Lung (tissue), 12 donors: ENCODE data around the gene PIGT. TPM values are rescaled to one million over a fixed set of nuclear protein-coding genes. Genes with fewer than 3 reads are reported as not detected.

Source experiments
- ATAC-seq: fragments of 200-7000 bp; cut with Tn5 transposase; one replicate; pipeline ENCODE4 v1.9.1; 2020; ENCODE audit warnings: moderate number of reproducible peaks; ENCODE audit not compliant: insufficient read depth, low FRiP score
- DNase-seq, 3 donors: peaks; one replicate each; pipeline ENCODE4 v3.0.0-alpha.2; 2013 to 2017
- H3K27ac ChIP-seq, 2 donors: one replicate each; pipeline ENCODE4 v1.5.1; 2013; ENCODE audit warnings: mild to moderate bottlenecking in 2 of 2, moderate library complexity in 2 of 2, control low read depth in 1 of 2, inconsistent platforms in 1 of 2, low read depth in 1 of 2, low read length in 1 of 2
- H3K27me3 ChIP-seq, 3 donors: one replicate each; pipeline ENCODE4 v1.5.1; 2013; ENCODE audit warnings: low read length in 2 of 3; ENCODE audit not compliant: control insufficient read depth in 3 of 3, insufficient read depth in 3 of 3
- H3K36me3 ChIP-seq, 4 donors: one replicate each; pipeline ENCODE4 v1.5.1; 2013; ENCODE audit warnings: low read length in 4 of 4, mild to moderate bottlenecking in 1 of 4, moderate library complexity in 1 of 4; ENCODE audit not compliant: control insufficient read depth in 4 of 4, insufficient read depth in 4 of 4
- H3K4me1 ChIP-seq, 5 donors: one replicate each; pipeline ENCODE4 v1.5.1; 2013; ENCODE audit warnings: low read length in 5 of 5, mild to moderate bottlenecking in 2 of 5, moderate library complexity in 1 of 5; ENCODE audit not compliant: control insufficient read depth in 5 of 5, insufficient read depth in 5 of 5
- H3K4me3 ChIP-seq: one replicate; pipeline ENCODE4 v1.5.1; 2013; ENCODE audit warnings: mild to moderate bottlenecking, control low read depth, moderate library complexity
- H3K9ac ChIP-seq, 2 donors: one replicate each; pipeline ENCODE4 v1.5.1; 2013; ENCODE audit warnings: low read length in 2 of 2, control low read depth in 1 of 2; ENCODE audit not compliant: insufficient read depth in 1 of 2
- H3K9me3 ChIP-seq, 4 donors: one replicate each; pipeline ENCODE4 v1.5.1; 2013; ENCODE audit warnings: low read length in 3 of 4, mild to moderate bottlenecking in 1 of 4, moderate library complexity in 1 of 4; ENCODE audit not compliant: control insufficient read depth in 4 of 4, insufficient read depth in 3 of 4
- CTCF ChIP-seq: IDR thresholded peaks from 2 replicates; pipeline ENCODE4 v1.5.1; 2012; ENCODE audit warnings: mild to moderate bottlenecking; ENCODE audit errors: control extremely low read depth, extremely low read depth
- WGBS, 2 donors: extraction: QIAGEN DNeasy Blood & Tissue Kit; methylation state at CpG; one replicate each; pipeline ENCODE4 v1.1.7; 2013; 5-methylcytosine and 5-hydroxymethylcytosine counted together
- polyA plus RNA-seq, 2 donors: library from polyadenylated mRNA; stranded (reverse); fragments of 200-250 nt; gene quantifications; one replicate each; pipeline ENCODE4 v1.2.1, GENCODE V29; 2013
- total RNA-seq, 2 donors: library from RNA; depleted of rRNA in 1 of 2; stranded (reverse); fragments of >200 nt in 1 of 2; gene quantifications; one replicate each; pipeline ENCODE4 v1.2.1, GENCODE V29; 2014 to 2021
- donor health status: control.
- donor health status: control.
- donor health status: Bipolar disorder and iron deficiency.
- donor health status: healthy.
- donor health status: DM: yes; HTN: yes; CAD: no.

PIGT gene
- total and polyA plus RNA-seq, 4 donors, result 33.6 to 107 (median 72.3) TPM

GRCh38 chr20:45452238-45452637, 36.3 kb downstream of the PIGT start:
- no peak for TF ChIP-seq CTCF
- ATAC-seq, result no peak
- 53 to 56% methylated on average over 4 of the region's 4 CpGs for WGBS, 2 donors

GRCh38 chr20:45452772-45453691, 37.1 kb downstream of the PIGT start:
- Histone ChIP-seq H3K27ac (no peak overlapping the region), H3K4me3 (no peak overlapping the region), H3K36me3 (no peaks in the 10 kb centered on the region), H3K9ac (no peak overlapping the region), H3K4me1 (peaks cover 0 to 2% (median 0%) of the 10 kb centered on the region in 5 donors), H3K27me3 (no peaks in the 10 kb centered on the region), H3K9me3 (no peaks in the 10 kb centered on the region)
- ATAC-seq (no peak), DNase-seq (no peak)
- TF ChIP-seq CTCF, result no peak
- 68 to 73% methylated on average over 4 of the region's 4 CpGs for WGBS, 2 donors

More at GRCh38 chr20:45452238-45452637, 36.3 kb downstream of the PIGT start:
- no peak overlapping the region for H3K4me3 ChIP-seq
- no peaks in the 10 kb centered on the region for H3K9me3 ChIP-seq
- H3K27me3 ChIP-seq, result no peaks in the 10 kb centered on the region
- no peak overlapping the region for H3K9ac ChIP-seq
- no peak for DNase-seq
- H3K4me1 ChIP-seq, result peaks cover 0 to 2% (median 0%) of the 10 kb centered on the region in 5 donors
- H3K36me3 ChIP-seq, result no peaks in the 10 kb centered on the region
- H3K27ac ChIP-seq, result no peak overlapping the region

- ATAC-seq (no peak), DNase-seq (peak in 2 of 3 donors; percentile 18 to 19)
- H3K9me3 ChIP-seq, result no peaks in the 10 kb centered on the region
- H3K36me3 ChIP-seq, result no peaks in the 10 kb centered on the region
- H3K4me3 ChIP-seq, result no peak overlapping the region
- no peak for TF ChIP-seq CTCF
- no peak overlapping the region for H3K27ac ChIP-seq
- H3K4me1 ChIP-seq, result no peaks in the 10 kb centered on the region
- 22 to 25% methylated on average over 6 of the region's 6 CpGs for WGBS, 2 donors
- no peak overlapping the region for H3K9ac ChIP-seq
- H3K27me3 ChIP-seq, result no peaks in the 10 kb centered on the region
Measured at GRCh38 chr20:45456632-45457031, 40.7 kb downstream of the PIGT start.
